Ascending aorta (tissue), 2 donors: ENCODE data around the gene FAM98C. TPM values are rescaled to one million over a fixed set of nuclear protein-coding genes. Genes with fewer than 3 reads are reported as not detected.
"Not testable (repeated sequence)": the region's sequence is repeated elsewhere in the genome, so short reads cannot be mapped to it uniquely, and the experiment has no call there.

Experiments used
- DNase-seq, 2 donors: peaks; one replicate each; pipeline ENCODE4 v3.0.0-alpha.2; 2019; ENCODE audit warnings: low spot score in 2 of 2
- H3K27ac ChIP-seq, 2 donors: fragments of 200-600 bp; sonication (generic); one replicate each; pipeline ENCODE4 v1.5.1; 2016 to 2017; ENCODE audit warnings: mild to moderate bottlenecking in 1 of 2
- H3K27me3 ChIP-seq: fragments of 200-600 bp; sonication (generic); one replicate; pipeline ENCODE4 v1.5.1; 2017
- H3K36me3 ChIP-seq, 2 donors: fragments of 200-600 bp; sonication (generic); one replicate each; pipeline ENCODE4 v1.5.1; 2016
- H3K4me1 ChIP-seq, 2 donors: fragments of 200-600 bp; sonication (generic); one replicate each; pipeline ENCODE4 v1.5.1; 2016 to 2017; ENCODE audit warnings: mild to moderate bottlenecking in 1 of 2
- H3K4me3 ChIP-seq, 2 donors: fragments of 200-600 bp; sonication (generic); one replicate each; pipeline ENCODE4 v1.5.1; 2016 to 2017; ENCODE audit warnings: mild to moderate bottlenecking in 1 of 2
- H3K9me3 ChIP-seq, 2 donors: fragments of 200-600 bp; sonication (generic); one replicate each; pipeline ENCODE4 v1.5.1; 2016
- CTCF ChIP-seq, 3 experiments: fragments of 200-600 bp in 2 of 3; fragments of 450-650 bp in 1 of 3; sonication (generic) in 2 of 3; IDR thresholded peaks; one replicate each; pipeline ENCODE4 v1.5.1; 2016 to 2019; ENCODE audit warnings: antibody characterized with exemption in 3 of 3, mild to moderate bottlenecking in 1 of 3, moderate library complexity in 1 of 3
- intact Hi-C: fragments of 100-400 bp; cut with DNase I; formaldehyde crosslinking; loops from one replicate; pipeline ENCODE4 v1.15.1; 2023
- total RNA-seq: library from RNA; depleted of rRNA; stranded (reverse); fragments of >200 nt; gene quantifications from one replicate; pipeline ENCODE4 v1.1.0, GENCODE V29; 2016

The FAM98C gene
- total RNA-seq, 1 donor from 2014 or later: 11.1 TPM

- intact Hi-C loops: no loop called here
These were observed 41.9 kb upstream of the FAM98C start for GRCh38 chr19:38360839-38361631.

GRCh38 chr19:38361633-38362075 is 41.2 kb upstream of the FAM98C start:
- Histone ChIP-seq H3K4me3 (peak overlapping the region; percentile 49 to 77), H3K27me3 (no peaks in the 10 kb centered on the region), H3K4me1 (peaks cover 0 to 12% of the 10 kb centered on the region in 2 donors), H3K27ac (no peak overlapping the region), H3K36me3 (no peaks in the 10 kb centered on the region), H3K9me3 (no peaks in the 10 kb centered on the region)
- peak in 1 of 3 experiments; percentile 8 for TF ChIP-seq CTCF (IDR thresholded peaks at IDR 0.05)
- intact Hi-C loops: no loop called here
- peak in 1 of 2 donors; percentile 78 for DNase-seq

More at GRCh38 chr19:38360839-38361631, 41.9 kb upstream of the FAM98C start:
- TF ChIP-seq CTCF (IDR thresholded peaks at IDR 0.05): no peak
- no peaks in the 10 kb centered on the region for H3K27me3 ChIP-seq
- H3K9me3 ChIP-seq: no peaks in the 10 kb centered on the region
- peak overlapping the region; percentile 49 to 77 for H3K4me3 ChIP-seq
- H3K4me1 ChIP-seq: peaks cover 0 to 12% of the 10 kb centered on the region in 2 donors
- no peak for DNase-seq
- no peak overlapping the region for H3K27ac ChIP-seq
- H3K36me3 ChIP-seq: no peaks in the 10 kb centered on the region

- no peaks in the 10 kb centered on the region for H3K27me3 ChIP-seq
- H3K4me1 ChIP-seq: peaks cover 0 to 12% of the 10 kb centered on the region in 2 donors
- intact Hi-C loops: no loop called here
- peak overlapping the region in 1 of 2 donors; percentile 2 for H3K27ac ChIP-seq
- TF ChIP-seq CTCF (IDR thresholded peaks at IDR 0.05): no peak
- peak overlapping the region; percentile 49 to 77 for H3K4me3 ChIP-seq
- H3K36me3 ChIP-seq: no peaks in the 10 kb centered on the region
- DNase-seq: peak; percentile 39 to 86
- H3K9me3 ChIP-seq: no peaks in the 10 kb centered on the region
These were observed 40.6 kb upstream of the FAM98C start for GRCh38 chr19:38362076-38362945.

GRCh38 chr19:38362946-38363688 is 39.8 kb upstream of the FAM98C start:
- H3K36me3 ChIP-seq, H3K9me3 ChIP-seq, intact Hi-C loops, DNase-seq, H3K27ac ChIP-seq, H3K27me3 ChIP-seq: not testable (repeated sequence)
- H3K4me3 ChIP-seq: peak overlapping the region in 1 of 2 donors; percentile 77
- peaks cover 0 to 12% of the 10 kb centered on the region in 2 donors for H3K4me1 ChIP-seq

- intact Hi-C loops: no loop called here
- no peaks in the 10 kb centered on the region for H3K27me3 ChIP-seq
- TF ChIP-seq CTCF (IDR thresholded peaks at IDR 0.05): no peak
These were observed 35.9 kb upstream of the FAM98C start for GRCh38 chr19:38367041-38367440.

More at GRCh38 chr19:38367041-38367440, 35.9 kb upstream of the FAM98C start:
- H3K9me3 ChIP-seq: no peaks in the 10 kb centered on the region
- no peaks in the 10 kb centered on the region for H3K36me3 ChIP-seq
- peaks cover 0 to 6% of the 10 kb centered on the region in 2 donors for H3K4me1 ChIP-seq
- H3K4me3 ChIP-seq: no peak overlapping the region
- no peak overlapping the region for H3K27ac ChIP-seq
- DNase-seq: no peak
